Endothelial cell of hepatic sinusoid (primary cell): ENCODE results near the gene COP1.

Source experiments
- in situ Hi-C: cut with HindIII; loops from 2 replicates; pipeline ENCODE4 v1.10.0; 2017; ENCODE audit warnings: low sequenced_read_pairs

The COP1 gene

GRCh38 chr1:175904808-175905207 is 302.3 kb downstream of the COP1 start:
- in situ Hi-C loops = loop anchor here (5.0 kb wide), 1 partner anchor 72 kb away; no protein-coding TSS in a partner anchor

- in situ Hi-C loops = no loop called here
These were observed 304.8 kb downstream of the COP1 start for GRCh38 chr1:175902281-175902680.

GRCh38 chr1:175901076-175901836 is 305.8 kb downstream of the COP1 start:
- in situ Hi-C loops = no loop called here

- in situ Hi-C loops = no loop called here
These were observed 306.9 kb downstream of the COP1 start for GRCh38 chr1:175900171-175900570.

GRCh38 chr1:175895966-175896365 is 311.1 kb downstream of the COP1 start:
- in situ Hi-C loops = no loop called here
